ENCODE data around the gene OR4D1. TPM values are rescaled to one million over a fixed set of nuclear protein-coding genes. Genes with fewer than 3 reads are reported as not detected.

OR4D1 gene
- total and polyA plus RNA-seq, 2 donors (not counting 1 experiment from before 2014, with no cell fraction given), result 0.01 TPM; not detected in 1

DNA sequence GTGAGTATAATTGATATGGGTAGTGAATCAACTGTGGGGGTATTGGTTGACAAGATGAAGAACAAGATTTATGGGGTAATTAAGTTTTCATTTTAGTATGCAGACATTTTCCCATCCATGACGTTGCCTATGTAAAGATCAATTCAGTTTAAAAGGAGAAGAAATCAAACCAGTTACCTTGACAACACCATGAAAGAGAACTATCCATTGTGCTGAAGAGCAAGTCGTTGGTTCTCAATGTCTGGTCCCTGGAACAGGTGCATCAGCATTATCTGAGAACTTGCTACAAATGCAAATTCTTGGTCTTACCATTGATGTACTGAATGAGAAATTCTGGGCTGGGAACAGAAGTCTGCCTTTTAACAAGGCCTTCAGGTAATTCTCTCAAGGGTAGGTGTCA is 17.8 kb downstream of the OR4D1 start:
- WGBS (ENCODE audit: insufficient coverage), result 0% methylated on average over 1 of the region's 2 CpGs
- Histone ChIP-seq H3K79me2 (ENCODE audit: control insufficient read depth, insufficient read depth, low read length) (no peaks in the 10 kb centered on the region), H3K36me3 (replicated peaks in 1 of 2; ENCODE audit: control extremely low read depth in 1 of 2, control insufficient read depth in 1 of 2, extremely low read depth in 1 of 2, insufficient read depth in 2 of 2, low read length in 1 of 2) (no peaks in the 10 kb centered on the region), H3K4me1 (ENCODE audit: control insufficient read depth in 2 of 2, insufficient read depth in 2 of 2, low read length in 2 of 2) (no peaks in the 10 kb centered on the region), H3K4me3 (ENCODE audit: control extremely low read depth in 1 of 5, extremely low read depth in 1 of 5, insufficient read depth in 1 of 5, low read depth in 2 of 5, low read length in 4 of 5) (no peak overlapping the region), H3K27ac (ENCODE audit: low read length in 2 of 2) (no peak overlapping the region), H4K20me1 (ENCODE audit: control insufficient read depth, insufficient read depth, low read length, poor library complexity, severe bottlenecking) (no peaks in the 10 kb centered on the region), H3K9ac (ENCODE audit: low read length) (no peak overlapping the region), H3K4me2 (replicated peaks; ENCODE audit: low read depth, low read length, poor library complexity, severe bottlenecking) (no peak overlapping the region), H3K27me3 (replicated peaks in 1 of 4; ENCODE audit: control extremely low read depth in 1 of 4, control insufficient read depth in 3 of 4, insufficient read depth in 4 of 4, low read length in 3 of 4) (peaks cover 0 to 22% (median 18%) of the 10 kb centered on the region in 4 experiments), H3K9me3 (ENCODE audit: control extremely low read depth in 1 of 3, control insufficient read depth in 2 of 3, insufficient read depth in 1 of 3, low read length in 2 of 3) (peaks cover 0 to 3% (median 2%) of the 10 kb centered on the region in 3 donors), H2AFZ (ENCODE audit: insufficient read depth, low read depth, low read length, poor library complexity, severe bottlenecking) (no peak overlapping the region)
- Mint-ChIP-seq H3K4me1 (peaks cover 3% of the 10 kb centered on the region), H3K9me3 (ENCODE audit: insufficient read depth) (no peaks in the 10 kb centered on the region), H3K4me3 (no peak overlapping the region), H3K27me3 (peaks cover 70% of the 10 kb centered on the region), H3K27ac (no peak overlapping the region)
- TF ChIP-seq, protein P1, sequence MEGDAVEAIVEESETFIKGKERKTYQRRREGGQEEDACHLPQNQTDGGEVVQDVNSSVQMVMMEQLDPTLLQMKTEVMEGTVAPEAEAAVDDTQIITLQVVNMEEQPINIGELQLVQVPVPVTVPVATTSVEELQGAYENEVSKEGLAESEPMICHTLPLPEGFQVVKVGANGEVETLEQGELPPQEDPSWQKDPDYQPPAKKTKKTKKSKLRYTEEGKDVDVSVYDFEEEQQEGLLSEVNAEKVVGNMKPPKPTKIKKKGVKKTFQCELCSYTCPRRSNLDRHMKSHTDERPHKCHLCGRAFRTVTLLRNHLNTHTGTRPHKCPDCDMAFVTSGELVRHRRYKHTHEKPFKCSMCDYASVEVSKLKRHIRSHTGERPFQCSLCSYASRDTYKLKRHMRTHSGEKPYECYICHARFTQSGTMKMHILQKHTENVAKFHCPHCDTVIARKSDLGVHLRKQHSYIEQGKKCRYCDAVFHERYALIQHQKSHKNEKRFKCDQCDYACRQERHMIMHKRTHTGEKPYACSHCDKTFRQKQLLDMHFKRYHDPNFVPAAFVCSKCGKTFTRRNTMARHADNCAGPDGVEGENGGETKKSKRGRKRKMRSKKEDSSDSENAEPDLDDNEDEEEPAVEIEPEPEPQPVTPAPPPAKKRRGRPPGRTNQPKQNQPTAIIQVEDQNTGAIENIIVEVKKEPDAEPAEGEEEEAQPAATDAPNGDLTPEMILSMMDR (IDR thresholded peaks at IDR 0.05), result no peak
- TF ChIP-seq EZH2 (IDR thresholded peaks at IDR 0.05; ENCODE audit: borderline replicate concordance, insufficient read depth, low read depth, low read length, poor library complexity, severe bottlenecking), result no peak
- CTCF ChIA-PET, result no interaction called here
- no peak for DNase-seq
- ATAC-seq (ENCODE audit: low read depth), result no peak
- POLR2A ChIA-PET, result no interaction called here
- intact Hi-C loops (cut with micrococcal nuclease), result no loop called here

DNA sequence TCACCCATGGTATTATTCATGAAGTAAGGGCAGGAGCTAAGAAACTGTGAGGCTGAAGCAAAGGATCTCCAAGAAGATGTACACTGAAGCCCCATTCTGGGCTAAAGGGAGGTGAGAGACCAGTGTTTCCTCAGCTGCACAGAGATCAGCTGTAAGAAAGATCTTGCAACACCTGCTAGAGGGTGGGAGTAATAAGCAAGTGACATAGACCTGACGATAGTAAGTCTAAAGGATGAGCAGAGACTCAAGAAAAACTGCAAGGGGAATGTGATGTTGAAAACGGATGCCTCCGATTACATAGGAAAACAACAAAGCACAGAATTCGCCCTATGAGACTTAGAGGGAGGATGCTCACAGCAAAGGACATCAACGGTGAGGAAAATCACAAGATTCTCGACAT is 18.5 kb downstream of the OR4D1 start, which contains the start of gene OR4D2:
Gene OR4D2, plus strand, starts transcription at position 301 of the 400 bp plus-strand sequence. CDS start 2,674 bp downstream, outside the sequence.
- no peak within 1 kb of the TSS for H3K4me3 ChIP-seq (ENCODE audit: control extremely low read depth in 1 of 5, extremely low read depth in 1 of 5, insufficient read depth in 1 of 5, low read depth in 2 of 5, low read length in 4 of 5)
- no peak within 1 kb of the TSS for H3K27ac ChIP-seq (ENCODE audit: low read length in 2 of 2)
- intact Hi-C loops (cut with micrococcal nuclease), result no loop called here
- no peak within 1 kb of the TSS for H3K9ac ChIP-seq (ENCODE audit: low read length)
- ATAC-seq (ENCODE audit: low read depth) (no peak), DNase-seq (no peak)
- H2AFZ ChIP-seq (ENCODE audit: insufficient read depth, low read depth, low read length, poor library complexity, severe bottlenecking), result no peak within 1 kb of the TSS
- Mint-ChIP-seq H3K27me3 (peaks cover 69% of the 10 kb centered on the region), H3K4me1 (peaks cover 3% of the 10 kb centered on the region), H3K9me3 (ENCODE audit: insufficient read depth) (no peaks in the 10 kb centered on the region), H3K27ac (no peak within 1 kb of the TSS), H3K4me3 (no peak within 1 kb of the TSS)
- H3K4me2 ChIP-seq (replicated peaks; ENCODE audit: low read depth, low read length, poor library complexity, severe bottlenecking), result no peak within 1 kb of the TSS
- 96% methylated on average over 2 of the region's 6 CpGs for WGBS (ENCODE audit: insufficient coverage)
- CTCF ChIA-PET, result no interaction called here
- TF ChIP-seq, protein P1 (IDR thresholded peaks at IDR 0.05), result no peak
- TF ChIP-seq EZH2 (IDR thresholded peaks at IDR 0.05; ENCODE audit: borderline replicate concordance, insufficient read depth, low read depth, low read length, poor library complexity, severe bottlenecking), result no peak
- POLR2A ChIA-PET, result no interaction called here
- peaks cover 0 to 3% (median 2%) of the 10 kb centered on the region in 3 donors for H3K9me3 ChIP-seq (ENCODE audit: control extremely low read depth in 1 of 3, control insufficient read depth in 2 of 3, insufficient read depth in 1 of 3, low read length in 2 of 3)
- H3K79me2 ChIP-seq (ENCODE audit: control insufficient read depth, insufficient read depth, low read length), result no peaks in the 10 kb centered on the region
- H3K4me1 ChIP-seq (ENCODE audit: control insufficient read depth in 2 of 2, insufficient read depth in 2 of 2, low read length in 2 of 2), result no peaks in the 10 kb centered on the region
- H3K27me3 ChIP-seq (replicated peaks in 1 of 4; ENCODE audit: control extremely low read depth in 1 of 4, control insufficient read depth in 3 of 4, insufficient read depth in 4 of 4, low read length in 3 of 4), result peaks cover 0 to 22% (median 17%) of the 10 kb centered on the region in 4 experiments
- no peaks in the 10 kb centered on the region for H4K20me1 ChIP-seq (ENCODE audit: control insufficient read depth, insufficient read depth, low read length, poor library complexity, severe bottlenecking)
- H3K36me3 ChIP-seq (replicated peaks in 1 of 2; ENCODE audit: control extremely low read depth in 1 of 2, control insufficient read depth in 1 of 2, extremely low read depth in 1 of 2, insufficient read depth in 2 of 2, low read length in 1 of 2), result no peaks in the 10 kb centered on the region

Data from B cell (primary cell).